Activated naive CD4-positive, alpha-beta T cell treated with anti-CD3 and anti-CD28 coated beads, Interleukin-2, amount 50 U/mL, for 72 hours (primary cell): ENCODE measurements around the gene TMEM127. TPM values are rescaled to one million over a fixed set of nuclear protein-coding genes. Genes with fewer than 3 reads are reported as not detected.

Experiments
- ATAC-seq, 2 donors: fragments of 150-1000 bp; cut with Tn5 transposase; 2 replicates each; pipeline ENCODE4 v1.10.0; 2021; ENCODE audit warnings: mild to moderate bottlenecking in 2 of 2, moderate library complexity in 2 of 2
- DNase-seq, 2 donors: peaks; one replicate each; pipeline ENCODE4 v3.0.0; 2021 to 2022; ENCODE audit warnings: low spot score in 2 of 2
- H3K27ac Mint-ChIP-seq, 2 donors: one replicate each; pipeline ENCODE4 v1.8.0; 2022; ENCODE audit warnings: mild to moderate bottlenecking in 2 of 2, mixed read lengths in 2 of 2
- H3K36me3 Mint-ChIP-seq, 2 donors: one replicate each; pipeline ENCODE4 v1.8.0; 2022; ENCODE audit warnings: mixed read lengths in 2 of 2
- H3K9me3 Mint-ChIP-seq, 2 donors: one replicate each; pipeline ENCODE4 v1.8.0; 2022; ENCODE audit warnings: mixed read lengths in 2 of 2
- total RNA-seq, 2 donors: library from RNA; stranded (reverse); gene quantifications; one replicate each; pipeline ENCODE4 v1.2.3, GENCODE V29; 2022

The TMEM127 gene
- total RNA-seq, 2 donors from 2014 or later, result 16.5 to 17.6 TPM

GRCh38 chr2:96203130-96204028 lies 62.4 kb downstream of the TMEM127 start:
- no peaks in the 10 kb centered on the region for H3K9me3 Mint-ChIP-seq
- DNase-seq (no peak), ATAC-seq (no peak)
- H3K36me3 Mint-ChIP-seq, result peaks cover 21 to 29% of the 10 kb centered on the region in 2 donors
- H3K27ac Mint-ChIP-seq, result peak overlapping the region; percentile 23 to 76

GRCh38 chr2:96202152-96202854 lies 63.5 kb downstream of the TMEM127 start:
- Mint-ChIP-seq H3K36me3 (peaks cover 12 to 21% of the 10 kb centered on the region in 2 donors), H3K9me3 (no peaks in the 10 kb centered on the region), H3K27ac (no peak overlapping the region)
- ATAC-seq (no peak), DNase-seq (no peak)

DNA sequence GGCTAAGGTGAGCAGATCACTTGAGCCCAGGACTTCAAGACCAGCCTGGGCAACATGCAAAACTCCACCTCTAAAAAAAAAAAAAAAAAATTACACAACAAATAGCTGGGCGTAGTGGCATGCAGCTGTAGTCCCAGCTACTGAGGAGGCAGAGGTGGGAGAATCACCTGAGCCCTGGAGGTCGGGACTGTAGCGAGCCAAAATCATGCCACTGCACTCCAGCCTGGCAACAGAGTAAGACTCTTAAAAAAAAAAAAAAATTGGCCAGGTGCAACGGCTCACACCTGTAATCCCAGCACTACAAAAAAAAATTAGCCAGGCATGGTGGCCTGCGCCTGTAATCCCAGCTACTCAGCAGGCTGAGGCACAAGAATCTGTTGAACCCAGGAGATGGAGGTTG lies 64.5 kb downstream of the TMEM127 start:
- Mint-ChIP-seq H3K36me3 (peaks cover 6 to 14% of the 10 kb centered on the region in 2 donors), H3K27ac (no peak overlapping the region), H3K9me3 (no peaks in the 10 kb centered on the region)
- no peak for ATAC-seq
- DNase-seq, result no peak

GRCh38 chr2:96198921-96199320 lies 66.9 kb downstream of the TMEM127 start:
- ATAC-seq (no peak), DNase-seq (no peak)
- Mint-ChIP-seq H3K36me3 (peaks cover under 1 to 3% of the 10 kb centered on the region in 2 donors), H3K27ac (no peak overlapping the region), H3K9me3 (no peaks in the 10 kb centered on the region)

Other genes with a start within 250 kb of the TMEM127 start
- gene GPAT2, start 231.1 kb downstream of the TMEM127 start, total RNA-seq, result 10 to 100 TPM in 1 of 2 donors, 1 to 10 TPM in 1; 4.7 to 19.8 TPM
- under 1 TPM; 0.47 to 0.61 TPM for gene ADRA2B, start 149.4 kb downstream of the TMEM127 start, total RNA-seq
- gene ASTL, start 127.5 kb downstream of the TMEM127 start, total RNA-seq, result 1 to 10 TPM in 1 of 2 donors, under 1 TPM in 1; 0.82 to 3.4 TPM
- 100 to 1,000 TPM; 202 to 218 TPM for gene DUSP2, start 120.6 kb downstream of the TMEM127 start, total RNA-seq
- 100 to 1,000 TPM in 1 of 2 donors, 10 to 100 TPM in 1; 82.9 to 159 TPM for gene STARD7, start 57.2 kb downstream of the TMEM127 start, total RNA-seq
- 10 to 100 TPM; 71.5 to 82.9 TPM for gene CIAO1, start 228 bp upstream of the TMEM127 start, total RNA-seq
- gene SNRNP200, start 39.5 kb upstream of the TMEM127 start, total RNA-seq, result 100 to 1,000 TPM; 187 to 193 TPM
- gene ITPRIPL1, start 59.3 kb upstream of the TMEM127 start, total RNA-seq, result 10 to 100 TPM; 15.5 to 28.2 TPM
- 10 to 100 TPM; 79.1 to 88.6 TPM for gene NCAPH, start 69.8 kb upstream of the TMEM127 start, total RNA-seq
- 1 to 10 TPM in 1 of 2 donors, under 1 TPM in 1; 0.14 to 2.2 TPM for gene NEURL3, start 239.4 kb upstream of the TMEM127 start, total RNA-seq